Keratinocyte (primary cell): ENCODE data around the gene TSPAN4. TPM values are rescaled to one million over a fixed set of nuclear protein-coding genes. Genes with fewer than 3 reads are reported as not detected.
A peak's percentile ranks its signal among the peaks of the same experiment; 100 is the strongest.

ENCODE experiments used
- DNase-seq: peaks from one replicate; pipeline ENCODE4 v3.0.0-alpha.2; 2011; ENCODE audit warnings: low read depth, missing footprints, low spot score
- FAIRE-seq: peaks from 2 replicates; lab custom pipeline; 2011; peaks lifted over from hg19 to GRCh38; lab: Jason Lieb, UNC
- H2AFZ ChIP-seq: 2 replicates; pipeline ENCODE4 v1.6.0; 2012; ENCODE audit warnings: low read length, control low read depth, inconsistent platforms; ENCODE audit not compliant: control insufficient read depth
- H3K27ac ChIP-seq: 2 replicates; pipeline ENCODE4 v1.5.1; 2011; ENCODE audit warnings: low read length; ENCODE audit not compliant: control insufficient read depth, insufficient read depth
- H3K27me3 ChIP-seq: 3 replicates; pipeline ENCODE4 v1.6.0; 2011; ENCODE audit warnings: low read length; ENCODE audit not compliant: control insufficient read depth, insufficient read depth; ENCODE audit errors: extremely low read depth
- H3K36me3 ChIP-seq, 2 experiments: 2 replicates in 1 of 2; 3 replicates in 1 of 2; pipeline ENCODE4 v1.5.1; 2011; ENCODE audit warnings: low read length in 2 of 2, mild to moderate bottlenecking in 1 of 2; ENCODE audit not compliant: control insufficient read depth in 2 of 2, insufficient read depth in 2 of 2; ENCODE audit errors: extremely low read depth in 1 of 2
- H3K4me1 ChIP-seq: 3 replicates; pipeline ENCODE4 v1.5.1; 2011; ENCODE audit warnings: low read length; ENCODE audit not compliant: control insufficient read depth, insufficient read depth; ENCODE audit errors: extremely low read depth
- H3K4me2 ChIP-seq: 3 replicates; pipeline ENCODE4 v1.6.0; 2011; ENCODE audit warnings: low read depth, low read length; ENCODE audit not compliant: control insufficient read depth, insufficient read depth; ENCODE audit errors: extremely low read depth
- H3K4me3 ChIP-seq, 3 experiments: fragments of 200-600 bp in 1 of 3; sonication (generic) in 1 of 3; 2 replicates in 2 of 3; 3 replicates in 1 of 3; pipeline ENCODE4 v1.5.1; 2011 to 2016; ENCODE audit warnings: low read length in 3 of 3, mild to moderate bottlenecking in 3 of 3, control low read depth in 2 of 3, inconsistent platforms in 1 of 3, low read depth in 1 of 3, mixed read lengths in 1 of 3, mixed run types in 1 of 3, moderate library complexity in 1 of 3; ENCODE audit not compliant: control insufficient read depth in 2 of 3, insufficient read depth in 2 of 3; ENCODE audit errors: extremely low read depth in 1 of 3
- H3K79me2 ChIP-seq: 2 replicates; pipeline ENCODE4 v1.6.0; 2012; ENCODE audit warnings: low read length; ENCODE audit not compliant: control insufficient read depth, insufficient read depth
- H3K9ac ChIP-seq: 3 replicates; pipeline ENCODE4 v1.6.0; 2011; ENCODE audit warnings: low read length; ENCODE audit not compliant: control insufficient read depth, insufficient read depth; ENCODE audit errors: extremely low read depth
- H3K9me1 ChIP-seq: 3 replicates; pipeline ENCODE4 v1.6.0; 2011; ENCODE audit warnings: low read length; ENCODE audit not compliant: control insufficient read depth, insufficient read depth; ENCODE audit errors: extremely low read depth
- H3K9me3 ChIP-seq: 2 replicates; pipeline ENCODE4 v1.5.1; 2012; ENCODE audit warnings: low read depth, low read length; ENCODE audit not compliant: control insufficient read depth
- H4K20me1 ChIP-seq: 3 replicates; pipeline ENCODE4 v1.6.0; 2011; ENCODE audit warnings: low read length; ENCODE audit not compliant: control insufficient read depth, insufficient read depth; ENCODE audit errors: extremely low read depth
- CTCF ChIP-seq, 3 experiments: IDR thresholded peaks in 1 of 3; conservative IDR thresholded peaks in 1 of 3; optimal IDR thresholded peaks in 1 of 3; 2 replicates in 2 of 3; 3 replicates in 1 of 3; pipeline versions ENCODE3 to v1.5.1; 2011; ENCODE audit warnings: low read length in 3 of 3, mild to moderate bottlenecking in 3 of 3, moderate library complexity in 2 of 3, control low read depth in 1 of 3, inconsistent platforms in 1 of 3; ENCODE audit not compliant: insufficient read depth in 2 of 3; ENCODE audit errors: extremely low read depth in 1 of 3
- EZH2 ChIP-seq: IDR thresholded peaks from one replicate; pipeline ENCODE4 v1.6.1; 2012; ENCODE audit warnings: inconsistent platforms, mild to moderate bottlenecking, low read length, moderate library complexity
- dilution Hi-C: fragments of 300-500 bp; cut with MboI; formaldehyde crosslinking; loops from one replicate; pipeline ENCODE4 v1.7.0; 2020; ENCODE audit warnings: low sequenced_read_pairs; ENCODE audit not compliant: extremely low pct_ligation_motif_present
- polyA plus RNA-seq, 5 experiments: library from polyadenylated mRNA; depleted of rRNA in 3 of 5; stranded (reverse) in 3 of 5; stranded (forward) in 1 of 5; unstranded in 1 of 5; fragments of >200 nt; gene quantifications; 1 replicate in 1 of 5; 2 replicates in 3 of 5; 3 replicates in 1 of 5; pipeline versions ENCODE4 v1.2.1 to v1.2.3, GENCODE V29; 2011 to 2012; ENCODE audit warnings: missing spikeins in 2 of 5, low read depth in 1 of 5, low replicate concordance in 1 of 5

TSPAN4 gene
- polyA plus RNA-seq, 1 donor (not counting 4 experiments of a cell fraction or from before 2014, with no cell fraction given) = 42.1 TPM

- DNase-seq (no peak), FAIRE-seq (no peak)
- Histone ChIP-seq H3K4me2 (peak overlapping the region; percentile 98), H3K27me3 (peaks cover 29% of the 10 kb centered on the region), H3K9ac (peak overlapping the region; percentile 95), H3K9me3 (no peaks in the 10 kb centered on the region), H3K4me1 (peaks cover 43% of the 10 kb centered on the region), H3K27ac (peak overlapping the region; percentile 94), H3K36me3 (peaks cover 7 to 17% of the 10 kb centered on the region in 2 experiments), H3K4me3 (peak overlapping the region; percentile 78 to 86 (median 84)), H2AFZ (no peak overlapping the region), H3K79me2 (peaks cover 40% of the 10 kb centered on the region), H3K9me1 (no peaks in the 10 kb centered on the region), H4K20me1 (peaks cover 2% of the 10 kb centered on the region)
- dilution Hi-C loops = no loop called here
- TF ChIP-seq CTCF (optimal IDR thresholded peaks at IDR 0.05 in 1 of 3, IDR thresholded peaks at IDR 0.05 in 1 of 3, conservative IDR thresholded peaks at IDR 0.05 in 1 of 3; ENCODE audit: extremely low read depth in 1 of 3, insufficient read depth in 2 of 3, low read length in 3 of 3) (no peak), EZH2 (no peak)
Measured at GRCh38 chr11:833114-833791, 9.4 kb upstream of the TSPAN4 start.

- peak overlapping the region; percentile 95 for H3K9ac ChIP-seq
- H3K4me3 ChIP-seq = peak overlapping the region; percentile 78 to 86 (median 84)
- peaks cover 12 to 20% of the 10 kb centered on the region in 2 experiments for H3K36me3 ChIP-seq
- peaks cover 2% of the 10 kb centered on the region for H3K9me1 ChIP-seq
- peaks cover 23% of the 10 kb centered on the region for H3K27me3 ChIP-seq
- no peaks in the 10 kb centered on the region for H3K9me3 ChIP-seq
- peak overlapping the region; percentile 98 for H3K4me2 ChIP-seq
- no peak for FAIRE-seq
- H4K20me1 ChIP-seq = peaks cover 2% of the 10 kb centered on the region
- peak overlapping the region; percentile 94 for H3K27ac ChIP-seq
- dilution Hi-C loops = no loop called here
- peaks cover 44% of the 10 kb centered on the region for H3K79me2 ChIP-seq
- TF ChIP-seq CTCF (optimal IDR thresholded peaks at IDR 0.05 in 1 of 3, IDR thresholded peaks at IDR 0.05 in 1 of 3, conservative IDR thresholded peaks at IDR 0.05 in 1 of 3; ENCODE audit: extremely low read depth in 1 of 3, insufficient read depth in 2 of 3, low read length in 3 of 3) (no peak), EZH2 (no peak)
- H3K4me1 ChIP-seq = peaks cover 44% of the 10 kb centered on the region
- H2AFZ ChIP-seq = no peak overlapping the region
- DNase-seq = no peak
Measured at GRCh38 chr11:833849-834311, 8.8 kb upstream of the TSPAN4 start.
